Activated CD4-positive, alpha-beta T cell treated with anti-CD3 and anti-CD28 coated beads, Interleukin-2, Interleukin-6, amounts not matched to agents 100 ng/mL and 50 ng/mL, durations not matched to agents 16 hours and 8 hours (primary cell): Measurements from ENCODE around the gene MRPL53.

Experiments used
- DNase-seq: peaks from one replicate; pipeline ENCODE4 v3.0.0-alpha.2; 2020

Gene MRPL53

DNA sequence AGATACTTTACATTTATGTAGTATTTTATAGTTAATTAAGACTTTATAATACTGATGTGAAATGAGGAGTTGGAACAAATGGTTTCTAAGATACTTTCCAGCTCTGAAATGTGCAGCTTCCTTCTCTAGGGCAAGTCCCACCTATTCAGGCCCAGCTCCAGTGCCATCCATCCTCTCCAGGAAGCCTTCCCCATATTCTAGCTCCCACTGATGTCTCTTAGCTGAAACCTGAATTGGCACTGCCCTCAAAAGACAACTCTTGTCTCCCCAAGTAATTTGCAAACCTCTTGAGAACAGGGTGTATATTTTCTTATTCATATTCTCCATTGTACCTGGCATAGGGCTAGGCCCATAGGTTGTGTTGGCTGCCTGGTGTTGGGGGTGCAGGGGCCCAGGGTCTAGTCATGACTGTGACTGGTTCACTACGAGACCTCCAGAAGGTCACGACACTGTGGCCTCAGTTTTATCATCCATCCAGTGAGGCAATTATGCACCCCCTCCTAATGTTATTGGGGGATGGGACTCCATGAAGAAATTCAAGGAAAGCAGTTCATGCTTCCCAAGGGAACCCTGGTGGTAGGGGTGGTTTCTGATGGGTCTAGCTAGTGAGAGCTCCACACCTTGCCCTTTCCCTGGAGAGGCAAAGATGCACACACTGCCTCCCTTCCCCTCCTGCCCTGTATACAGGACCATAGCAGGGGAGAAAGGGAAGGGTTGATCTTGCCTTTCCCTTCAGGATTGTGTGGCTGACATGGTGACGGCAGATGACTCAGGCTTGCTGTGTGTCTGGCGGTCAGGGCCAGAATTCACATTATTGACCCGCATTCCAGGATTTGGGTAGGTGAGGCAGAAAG is 48.1 kb downstream of the MRPL53 start:
- DNase-seq: no peak

DNA sequence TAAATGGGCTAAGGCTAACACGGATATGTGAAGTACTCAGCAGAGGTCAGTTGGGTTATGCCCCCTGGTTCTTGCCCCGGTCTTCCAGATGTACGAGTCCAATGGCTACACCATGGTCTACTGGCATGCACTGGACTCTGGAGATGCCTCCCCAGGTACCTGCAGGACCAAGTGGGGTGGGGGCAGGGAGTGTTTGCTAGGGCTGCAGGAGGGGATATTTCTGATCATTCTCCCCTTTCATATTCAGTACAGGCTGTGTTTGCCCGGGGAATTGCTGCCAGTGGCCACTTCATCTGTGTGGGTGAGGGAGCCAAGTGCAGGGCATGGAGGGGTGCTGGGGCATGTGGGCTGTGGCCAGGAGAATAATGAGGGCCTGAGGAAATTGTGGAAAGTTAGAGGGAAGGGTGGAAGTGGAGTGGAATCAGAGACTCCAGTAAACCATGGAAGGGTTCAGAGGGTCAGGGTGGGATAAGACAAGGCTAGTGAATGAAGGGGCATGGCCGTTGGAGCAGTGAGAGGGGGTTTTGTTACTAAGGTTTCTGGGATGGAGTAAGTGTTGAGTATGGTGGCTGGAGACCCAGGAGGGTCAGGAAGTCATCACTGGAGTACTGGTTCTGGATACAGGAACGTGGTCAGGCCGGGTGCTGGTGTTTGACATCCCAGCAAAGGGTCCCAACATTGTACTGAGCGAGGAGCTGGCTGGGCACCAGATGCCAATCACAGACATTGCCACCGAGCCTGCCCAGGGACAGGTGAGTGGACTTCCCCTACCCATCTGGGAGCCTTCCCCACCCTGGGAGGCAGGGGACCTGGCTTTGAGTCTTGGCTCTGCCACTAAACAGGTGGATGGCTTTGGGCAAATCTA is 49.0 kb downstream of the MRPL53 start:
- DNase-seq: no peak
